Thyroid gland (tissue), 4 donors: ENCODE measurements around the gene HSF4. TPM values are rescaled to one million over a fixed set of nuclear protein-coding genes. Genes with fewer than 3 reads are reported as not detected.

Experiments used
- DNase-seq, 2 donors: peaks; one replicate each; pipeline ENCODE4 v3.0.0-alpha.2; 2019
- H3K27ac ChIP-seq, 3 donors: fragments of 200-600 bp; sonication (generic); 1 replicate in 2 of 3; 2 replicates in 1 of 3; pipeline ENCODE4 v1.5.1; 2016 to 2019; ENCODE audit warnings: mild to moderate bottlenecking in 1 of 3, moderate library complexity in 1 of 3
- H3K27me3 ChIP-seq: fragments of 200-600 bp; sonication (generic); one replicate; pipeline ENCODE4 v1.5.1; 2019
- H3K36me3 ChIP-seq, 2 donors: fragments of 200-600 bp; sonication (generic); one replicate each; pipeline ENCODE4 v1.5.1; 2016 to 2019
- H3K4me1 ChIP-seq, 2 donors: fragments of 200-600 bp; sonication (generic); one replicate each; pipeline ENCODE4 v1.5.1; 2017 to 2019
- H3K4me3 ChIP-seq, 3 donors: fragments of 200-600 bp; sonication (generic); replicated peaks in 1 of 3; 1 replicate in 2 of 3; 2 replicates in 1 of 3; pipeline ENCODE4 v1.5.1; 2016; ENCODE audit warnings: mild to moderate bottlenecking in 1 of 3
- H3K9me3 ChIP-seq: fragments of 200-600 bp; sonication (generic); one replicate; pipeline ENCODE4 v1.5.1; 2017
- POLR2A ChIP-seq, 2 donors: fragments of 450-650 bp; IDR thresholded peaks; one replicate each; pipeline ENCODE4 v1.6.1; 2017; ENCODE audit warnings: antibody characterized with exemption in 2 of 2, mild to moderate bottlenecking in 2 of 2, moderate library complexity in 1 of 2
- WGBS, 2 donors: methylation state at CpG; one replicate each; pipeline ENCODE4 v1.1.5; 2017; 5-methylcytosine and 5-hydroxymethylcytosine counted together
- intact Hi-C: fragments of 100-400 bp; cut with DNase I; formaldehyde crosslinking; loops from one replicate; pipeline ENCODE4 v1.15.1; 2023
- total RNA-seq, 4 donors: library from RNA; depleted of rRNA; stranded (reverse); fragments of >200 nt; gene quantifications; one replicate each; pipeline ENCODE4 v1.2.3, GENCODE V29; 2016
- TF ChIP-seq, protein P1 (sequence below), 6 experiments: fragments of 200-600 bp in 3 of 6; fragments of 450-650 bp in 3 of 6; sonication (generic) in 3 of 6; IDR thresholded peaks; one replicate each; pipeline ENCODE4 v1.5.1; 2016 to 2019; ENCODE audit warnings: antibody characterized with exemption in 6 of 6, mild to moderate bottlenecking in 2 of 6, inconsistent platforms in 1 of 6, moderate library complexity in 1 of 6

Gene HSF4
- total RNA-seq, 4 donors from 2014 or later, result 17.3 to 52.5 (median 36.6) TPM

DNA sequence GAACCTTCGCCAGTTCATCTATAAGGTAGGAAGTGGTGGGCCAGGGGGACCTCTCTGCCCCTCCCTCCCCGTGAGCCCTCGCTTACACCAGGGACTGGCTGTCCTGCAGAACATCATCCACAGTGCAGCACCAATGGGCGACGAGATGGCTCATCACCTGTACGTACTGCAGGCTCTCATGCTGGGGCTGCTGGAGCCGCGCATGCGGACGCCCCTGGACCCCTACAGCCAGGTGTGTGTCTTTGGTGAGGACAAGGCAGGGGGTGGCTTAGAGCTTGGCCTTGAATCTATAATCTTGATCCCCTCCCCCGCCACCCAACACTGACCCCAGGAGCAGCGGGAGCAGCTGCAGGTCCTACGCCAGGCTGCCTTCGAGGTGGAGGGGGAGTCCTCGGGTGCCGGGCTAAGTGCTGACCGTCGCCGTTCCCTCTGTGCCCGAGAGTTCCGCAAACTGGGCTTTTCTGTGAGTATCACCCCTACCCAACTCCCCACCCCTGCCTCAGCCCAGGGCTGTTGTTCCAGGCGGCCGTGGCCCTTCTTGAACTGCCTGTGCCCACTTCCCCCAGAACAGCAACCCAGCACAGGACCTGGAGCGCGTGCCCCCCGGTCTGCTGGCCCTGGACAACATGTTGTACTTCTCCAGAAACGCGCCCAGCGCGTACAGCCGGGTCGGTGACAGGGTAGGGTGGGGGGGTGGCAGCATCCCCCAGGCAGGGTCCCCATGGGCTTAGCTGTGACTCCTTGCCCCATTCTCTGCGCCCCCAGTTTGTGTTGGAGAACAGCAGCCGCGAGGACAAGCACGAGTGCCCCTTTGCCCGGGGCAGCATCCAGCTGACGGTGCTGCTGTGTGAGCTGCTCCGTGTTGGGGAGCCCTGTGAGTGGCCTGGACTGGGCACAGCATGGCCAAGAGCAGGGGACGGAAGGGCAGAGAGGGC, 37.1 kb downstream of the HSF4 start:
- intact Hi-C loops, result no loop called here
- Histone ChIP-seq H3K27ac (no peak overlapping the region), H3K36me3 (peaks cover 30 to 32% of the 10 kb centered on the region in 2 donors), H3K4me1 (peaks cover 8 to 18% of the 10 kb centered on the region in 2 donors), H3K27me3 (no peaks in the 10 kb centered on the region), H3K9me3 (no peaks in the 10 kb centered on the region), H3K4me3 (no peak overlapping the region)
- TF ChIP-seq POLR2A (IDR thresholded peaks at IDR 0.05), result no peak
- TF ChIP-seq, protein P1, sequence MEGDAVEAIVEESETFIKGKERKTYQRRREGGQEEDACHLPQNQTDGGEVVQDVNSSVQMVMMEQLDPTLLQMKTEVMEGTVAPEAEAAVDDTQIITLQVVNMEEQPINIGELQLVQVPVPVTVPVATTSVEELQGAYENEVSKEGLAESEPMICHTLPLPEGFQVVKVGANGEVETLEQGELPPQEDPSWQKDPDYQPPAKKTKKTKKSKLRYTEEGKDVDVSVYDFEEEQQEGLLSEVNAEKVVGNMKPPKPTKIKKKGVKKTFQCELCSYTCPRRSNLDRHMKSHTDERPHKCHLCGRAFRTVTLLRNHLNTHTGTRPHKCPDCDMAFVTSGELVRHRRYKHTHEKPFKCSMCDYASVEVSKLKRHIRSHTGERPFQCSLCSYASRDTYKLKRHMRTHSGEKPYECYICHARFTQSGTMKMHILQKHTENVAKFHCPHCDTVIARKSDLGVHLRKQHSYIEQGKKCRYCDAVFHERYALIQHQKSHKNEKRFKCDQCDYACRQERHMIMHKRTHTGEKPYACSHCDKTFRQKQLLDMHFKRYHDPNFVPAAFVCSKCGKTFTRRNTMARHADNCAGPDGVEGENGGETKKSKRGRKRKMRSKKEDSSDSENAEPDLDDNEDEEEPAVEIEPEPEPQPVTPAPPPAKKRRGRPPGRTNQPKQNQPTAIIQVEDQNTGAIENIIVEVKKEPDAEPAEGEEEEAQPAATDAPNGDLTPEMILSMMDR (IDR thresholded peaks at IDR 0.05), result no peak
- no peak for DNase-seq
- WGBS, 2 donors, result 94 to 97% methylated on average over 27 to 33 of the region's 40 CpGs

DNA sequence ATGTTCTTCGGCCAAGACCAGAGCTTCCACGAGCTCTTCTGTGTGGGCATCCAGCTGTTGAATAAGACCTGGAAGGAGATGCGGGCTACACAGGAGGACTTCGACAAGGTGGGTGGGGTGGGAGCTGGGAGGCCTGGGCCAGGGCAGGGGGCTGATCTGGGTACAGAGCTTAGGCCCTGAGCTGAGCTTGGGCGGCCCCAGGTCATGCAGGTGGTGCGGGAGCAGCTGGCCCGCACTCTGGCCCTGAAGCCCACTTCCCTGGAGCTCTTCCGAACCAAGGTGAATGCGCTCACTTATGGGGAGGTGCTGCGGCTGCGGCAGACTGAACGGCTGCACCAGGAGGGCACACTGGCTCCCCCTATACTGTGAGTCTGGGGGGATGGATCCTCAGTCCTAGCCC, 37.9 kb downstream of the HSF4 start:
- no peak overlapping the region for H3K4me3 ChIP-seq
- no peaks in the 10 kb centered on the region for H3K27me3 ChIP-seq
- no peak overlapping the region for H3K27ac ChIP-seq
- whole genome bisulfite sequencing, 2 donors, result 98 to 100% methylated on average over 4 to 12 of the region's 12 CpGs
- peaks cover 8 to 18% of the 10 kb centered on the region in 2 donors for H3K4me1 ChIP-seq
- intact Hi-C loops, result no loop called here
- H3K9me3 ChIP-seq, result no peaks in the 10 kb centered on the region
- DNase-seq, result no peak
- no peak for TF ChIP-seq POLR2A (IDR thresholded peaks at IDR 0.05)
- TF ChIP-seq, protein P1 (IDR thresholded peaks at IDR 0.05), result no peak
- peaks cover 23 to 25% of the 10 kb centered on the region in 2 donors for H3K36me3 ChIP-seq

DNA sequence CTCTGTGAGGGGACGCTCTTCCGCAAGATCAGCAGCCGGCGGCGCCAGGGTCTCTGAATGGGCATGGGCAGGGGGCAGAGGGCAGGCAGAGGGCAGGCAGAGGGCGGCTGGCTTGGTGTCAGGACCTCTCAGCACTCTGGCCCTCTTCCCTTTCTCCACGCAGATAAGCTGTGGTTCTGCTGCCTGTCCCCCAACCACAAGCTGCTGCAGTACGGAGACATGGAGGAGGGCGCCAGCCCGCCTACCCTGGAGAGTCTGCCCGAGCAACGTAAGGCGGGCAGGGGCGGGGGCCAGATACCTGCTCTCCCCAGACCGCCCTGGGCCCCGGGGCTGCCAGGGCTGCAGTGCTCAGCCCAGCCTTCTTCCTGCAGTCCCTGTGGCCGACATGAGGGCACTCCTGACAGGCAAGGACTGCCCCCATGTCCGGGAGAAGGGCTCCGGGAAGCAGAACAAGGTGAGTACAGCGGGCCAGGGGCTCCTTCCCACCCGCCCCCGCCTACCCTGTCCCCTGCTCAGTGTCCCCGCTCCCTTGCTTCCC, 38.5 kb downstream of the HSF4 start:
- H3K27me3 ChIP-seq, result no peaks in the 10 kb centered on the region
- peaks cover 5 to 14% of the 10 kb centered on the region in 2 donors for H3K4me1 ChIP-seq
- H3K9me3 ChIP-seq, result no peaks in the 10 kb centered on the region
- no peak overlapping the region for H3K27ac ChIP-seq
- WGBS, 2 donors, result 92 to 93% methylated on average over 13 to 14 of the region's 23 CpGs
- no peak overlapping the region for H3K4me3 ChIP-seq
- intact Hi-C loops, result no loop called here
- DNase-seq, result no peak
- TF ChIP-seq, protein P1 (IDR thresholded peaks at IDR 0.05), result no peak
- TF ChIP-seq POLR2A (IDR thresholded peaks at IDR 0.05), result no peak
- H3K36me3 ChIP-seq, result peaks cover 21 to 24% of the 10 kb centered on the region in 2 donors

DNA sequence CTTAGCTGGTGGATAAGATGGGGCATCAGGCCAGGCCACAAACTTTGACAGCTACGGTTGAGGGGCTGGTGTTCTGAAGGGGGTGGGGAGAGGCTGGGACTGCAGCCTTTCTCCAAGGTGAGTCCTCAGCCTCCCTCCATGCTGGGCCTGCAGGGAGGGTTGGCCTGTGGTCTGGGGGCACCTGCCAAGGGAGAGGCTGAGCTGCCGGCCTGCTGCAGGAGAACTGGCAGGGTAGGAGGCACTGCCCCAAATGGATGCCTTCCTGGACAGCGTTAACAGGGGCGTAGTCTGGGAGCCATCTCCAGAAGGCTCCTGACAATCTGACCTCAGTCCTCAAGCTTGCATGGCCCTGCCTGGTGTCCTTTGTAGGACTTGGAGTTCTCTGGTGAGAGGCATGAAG, 39.5 kb downstream of the HSF4 start:
- WGBS, 2 donors, result 60 to 82% methylated on average over 1 to 2 of the region's 4 CpGs
- H3K4me1 ChIP-seq, result peaks cover 0 to 6% of the 10 kb centered on the region in 2 donors
- peaks cover 21 to 24% of the 10 kb centered on the region in 2 donors for H3K36me3 ChIP-seq
- H3K27me3 ChIP-seq, result no peaks in the 10 kb centered on the region
- DNase-seq, result no peak
- H3K4me3 ChIP-seq, result no peak overlapping the region
- no peak overlapping the region for H3K27ac ChIP-seq
- TF ChIP-seq POLR2A (IDR thresholded peaks at IDR 0.05), result no peak
- TF ChIP-seq, protein P1 (IDR thresholded peaks at IDR 0.05), result no peak
- no peaks in the 10 kb centered on the region for H3K9me3 ChIP-seq
- intact Hi-C loops, result no loop called here
